ENCODE measurements around the gene CPLX3.

Gene CPLX3

DNA sequence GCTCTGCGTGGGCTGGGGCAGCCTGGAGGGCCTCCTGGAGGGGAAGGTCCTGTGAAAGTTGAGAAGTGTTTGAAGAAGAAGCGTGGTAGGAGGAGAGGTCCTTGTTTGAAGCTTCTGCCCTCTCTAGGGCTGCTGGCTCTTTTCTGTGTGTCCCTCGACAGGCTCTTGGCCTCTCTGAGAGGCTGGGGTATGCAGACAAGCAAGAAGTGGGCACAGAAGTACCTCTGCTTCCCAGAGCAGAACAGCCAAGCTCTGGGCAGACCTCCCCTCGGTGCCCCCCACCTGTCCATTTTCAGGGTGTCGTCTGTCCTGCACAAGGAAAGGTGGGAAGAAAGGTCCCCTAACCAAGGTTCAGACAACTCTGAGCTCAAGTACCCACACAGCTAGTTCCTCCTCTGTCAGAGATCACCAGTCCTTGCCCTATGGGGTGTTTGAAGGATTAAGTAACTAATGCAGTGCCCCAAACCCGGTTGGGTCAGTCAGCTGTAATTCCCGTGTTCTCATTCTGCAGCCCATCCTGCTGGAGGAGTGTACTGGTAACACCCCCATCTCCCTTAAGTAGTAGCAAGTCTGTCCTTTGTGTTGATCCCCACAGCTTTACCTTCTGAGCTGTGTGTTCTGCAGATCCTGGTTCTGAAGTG, 38.3 kb upstream of the CPLX3 start:
- DNase-seq (ENCODE audit: low read depth in 2 of 2, low spot score in 1 of 2): no peak

DNA sequence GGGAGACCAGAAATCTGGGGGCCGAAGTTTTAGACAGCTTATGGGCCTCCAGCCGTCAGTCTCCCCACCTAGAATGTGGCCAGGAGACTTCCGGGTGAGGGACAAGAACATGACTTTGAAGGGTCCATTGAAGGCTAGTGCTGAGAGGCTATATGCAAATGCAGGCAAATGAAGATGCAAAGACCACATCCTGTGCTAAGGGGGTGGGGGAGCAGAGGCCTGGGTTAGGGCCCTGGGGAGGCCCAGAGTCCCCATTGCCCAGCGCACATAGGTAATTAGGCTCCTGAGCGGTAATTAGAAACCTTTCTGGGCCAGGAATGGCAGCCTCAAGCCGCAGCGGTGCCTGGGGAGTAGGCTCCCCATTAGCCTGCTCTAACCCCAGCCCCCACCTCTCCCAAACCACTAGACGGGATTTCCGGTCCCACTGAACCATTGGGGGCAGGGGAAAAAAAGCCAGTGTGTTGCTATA, 37.7 kb upstream of the CPLX3 start:
- no peak for DNase-seq (ENCODE audit: low read depth in 2 of 2, low spot score in 1 of 2)

DNA sequence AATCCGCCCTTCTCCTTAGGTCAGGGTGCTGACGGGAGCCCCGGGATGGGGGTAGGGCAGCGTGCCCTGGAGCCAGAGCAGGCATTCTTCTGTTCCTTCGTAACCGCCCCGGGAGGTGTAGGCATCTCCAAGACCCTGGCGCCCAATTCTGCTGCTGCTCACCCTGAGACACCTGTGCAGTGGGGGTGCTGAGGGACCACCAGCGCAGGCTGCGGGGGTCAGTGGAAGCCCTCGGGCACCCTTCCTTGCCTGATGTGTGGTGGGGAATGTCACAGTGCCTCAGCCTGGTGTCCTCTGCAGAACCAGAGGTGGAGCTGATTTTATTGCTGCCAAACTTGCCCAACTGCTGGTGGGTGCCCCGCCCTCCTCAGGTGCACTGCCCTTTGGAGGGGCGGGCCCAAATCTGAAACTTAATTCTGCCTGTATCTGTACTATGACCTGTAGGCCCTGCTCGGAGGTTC, 37.2 kb upstream of the CPLX3 start:
- no peak for DNase-seq (ENCODE audit: low read depth in 2 of 2, low spot score in 1 of 2)

DNA sequence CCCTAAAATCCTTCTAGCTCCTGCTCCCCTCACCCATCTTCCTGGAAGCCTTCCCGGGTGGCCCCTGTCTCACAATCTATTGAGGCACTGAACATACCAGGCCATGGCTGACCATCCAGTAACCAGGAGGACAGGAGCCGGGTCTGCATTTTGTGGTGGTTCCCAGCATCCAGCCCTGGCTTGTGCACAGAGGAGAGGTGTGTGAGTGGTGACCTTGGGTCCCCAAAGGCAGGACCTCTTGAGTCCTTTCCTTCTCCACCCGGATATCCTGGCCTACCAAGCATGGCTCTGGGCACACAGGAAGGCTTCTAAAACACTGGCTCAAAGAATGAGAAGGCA, 36.7 kb upstream of the CPLX3 start:
- DNase-seq (ENCODE audit: low read depth in 2 of 2, low spot score in 1 of 2): no peak

DNA sequence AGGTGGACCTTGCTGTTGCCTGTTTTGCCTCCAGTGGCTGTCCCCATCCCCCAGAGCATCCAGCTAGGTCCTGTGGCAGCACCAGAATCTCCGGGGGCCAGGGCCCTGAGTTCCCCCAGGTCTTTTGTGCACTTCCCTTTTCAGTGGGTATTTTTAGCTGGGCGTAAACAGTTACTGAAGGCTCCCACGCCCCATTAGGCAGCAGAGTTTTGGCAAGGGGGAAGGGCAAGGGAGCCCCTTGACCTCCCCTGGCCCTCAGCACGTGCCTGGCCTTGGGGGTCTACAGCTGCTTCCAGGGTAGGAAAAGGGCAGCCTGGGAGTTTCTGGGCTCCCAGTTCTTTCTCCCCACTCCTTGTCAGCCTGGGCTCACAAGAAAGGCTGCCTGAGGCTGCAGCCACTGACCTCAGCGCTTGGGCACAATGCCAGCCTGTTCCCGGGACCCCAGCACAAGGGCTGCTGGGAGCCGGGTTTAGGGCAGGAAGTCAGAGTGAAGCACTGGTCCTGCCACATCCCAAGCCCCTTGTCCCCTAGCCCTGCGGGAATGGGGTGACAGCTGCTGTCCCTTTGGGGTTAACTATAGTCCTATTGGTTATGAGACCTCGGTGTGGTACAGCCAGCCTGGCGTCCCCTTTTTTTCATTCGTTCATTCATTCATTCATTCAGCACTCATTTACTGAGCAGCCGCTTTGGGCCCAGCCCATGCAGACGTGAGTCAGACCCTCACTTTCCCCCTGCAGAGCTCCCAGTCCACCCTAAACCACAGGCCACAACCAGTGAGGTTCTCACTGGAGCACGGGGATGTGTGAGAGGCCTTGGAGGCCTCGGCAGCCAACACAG, 36.1 kb upstream of the CPLX3 start:
- DNase-seq (ENCODE audit: low read depth in 2 of 2, low spot score in 1 of 2): no peak

- no peak for DNase-seq (ENCODE audit: low read depth in 2 of 2, low spot score in 1 of 2)
These were observed 35.4 kb upstream of the CPLX3 start for GRCh38 chr15:74791007-74791406.

- DNase-seq (ENCODE audit: low read depth in 2 of 2, low spot score in 1 of 2): no peak
These were observed 34.8 kb upstream of the CPLX3 start for GRCh38 chr15:74791667-74792066.

DNA sequence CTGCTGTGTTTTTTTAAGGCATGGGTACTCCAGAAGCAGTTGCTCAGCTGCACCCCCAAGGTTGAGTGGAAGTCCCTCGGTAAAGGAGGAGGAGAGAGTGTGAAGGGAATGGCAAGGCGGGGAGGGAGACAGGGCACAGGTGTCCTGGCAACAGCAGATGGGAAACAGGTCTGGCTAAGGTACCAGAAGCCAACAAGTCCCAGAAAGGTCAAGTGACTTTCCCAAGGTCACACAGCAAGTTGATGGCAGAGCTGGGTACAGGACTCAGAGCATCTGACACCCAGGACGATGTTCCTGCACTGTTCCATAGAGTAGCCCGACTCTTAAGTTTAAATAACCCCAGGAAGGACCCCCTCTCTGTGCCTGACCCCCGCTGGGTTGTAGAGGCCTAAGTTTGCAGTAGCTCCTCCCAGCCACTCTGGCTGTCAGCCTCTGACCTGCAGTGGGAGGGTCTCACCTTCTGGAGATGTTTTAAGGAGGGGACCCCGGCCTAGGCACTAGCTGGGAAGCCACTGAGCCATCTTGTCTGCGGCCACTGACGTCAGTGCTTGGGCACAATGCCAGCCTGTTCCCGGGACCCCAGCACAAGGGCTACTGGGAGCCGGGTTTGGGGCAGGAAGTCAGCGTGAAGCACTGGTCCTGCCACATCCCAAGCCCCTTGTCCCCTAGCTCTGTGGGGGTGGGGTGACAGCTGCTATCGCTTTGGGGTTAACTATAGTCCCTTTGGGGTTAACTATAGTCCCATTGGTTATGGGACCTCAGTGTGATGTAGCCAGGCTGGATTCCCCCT, 34.0 kb upstream of the CPLX3 start:
- DNase-seq (ENCODE audit: low read depth in 2 of 2, low spot score in 1 of 2): no peak

DNA sequence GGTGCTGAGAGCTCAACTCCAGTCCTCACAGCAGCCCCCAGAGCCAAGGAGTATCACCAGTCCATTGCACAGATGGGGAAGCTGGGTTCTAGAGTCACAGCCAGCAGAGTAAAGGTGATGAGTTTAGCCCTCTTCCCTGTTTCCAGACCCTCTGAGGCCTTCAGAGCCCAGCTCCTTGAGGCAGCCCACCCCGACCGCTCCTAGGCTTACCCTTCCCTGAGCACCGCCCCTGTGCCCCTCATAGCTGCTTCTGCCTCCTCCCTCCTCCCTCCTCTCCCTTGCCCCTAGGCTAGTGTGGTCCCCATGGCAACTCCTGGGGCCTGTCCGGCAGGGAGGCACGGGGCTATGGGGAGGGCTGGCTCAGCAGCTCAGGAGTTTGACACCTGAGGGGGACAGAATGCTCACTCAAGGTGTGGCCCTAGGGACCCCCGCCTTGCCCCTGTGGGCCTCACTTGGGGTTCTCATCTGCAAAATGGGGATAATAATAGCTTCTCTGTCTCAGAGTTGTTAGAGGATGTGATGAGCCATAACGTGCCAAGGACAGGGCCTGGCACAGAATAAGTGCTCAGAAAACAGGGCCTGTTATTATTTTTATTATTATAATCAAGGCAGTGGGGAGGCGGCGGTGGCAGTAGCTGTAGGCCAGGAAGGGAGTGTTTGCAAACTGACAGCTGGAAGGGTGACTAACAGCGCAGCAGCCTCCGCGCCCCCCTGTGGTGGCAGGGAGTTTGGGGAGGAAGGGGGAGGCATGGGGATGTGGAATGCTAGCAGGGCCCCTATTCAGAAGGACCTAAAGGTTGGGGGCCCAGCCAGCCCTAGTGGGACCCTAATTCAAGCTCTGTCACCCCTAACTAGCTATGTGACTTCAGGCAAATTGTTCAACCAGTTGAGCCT, 33.0 kb upstream of the CPLX3 start:
- DNase-seq (ENCODE audit: low read depth in 2 of 2, low spot score in 1 of 2): no peak

DNA sequence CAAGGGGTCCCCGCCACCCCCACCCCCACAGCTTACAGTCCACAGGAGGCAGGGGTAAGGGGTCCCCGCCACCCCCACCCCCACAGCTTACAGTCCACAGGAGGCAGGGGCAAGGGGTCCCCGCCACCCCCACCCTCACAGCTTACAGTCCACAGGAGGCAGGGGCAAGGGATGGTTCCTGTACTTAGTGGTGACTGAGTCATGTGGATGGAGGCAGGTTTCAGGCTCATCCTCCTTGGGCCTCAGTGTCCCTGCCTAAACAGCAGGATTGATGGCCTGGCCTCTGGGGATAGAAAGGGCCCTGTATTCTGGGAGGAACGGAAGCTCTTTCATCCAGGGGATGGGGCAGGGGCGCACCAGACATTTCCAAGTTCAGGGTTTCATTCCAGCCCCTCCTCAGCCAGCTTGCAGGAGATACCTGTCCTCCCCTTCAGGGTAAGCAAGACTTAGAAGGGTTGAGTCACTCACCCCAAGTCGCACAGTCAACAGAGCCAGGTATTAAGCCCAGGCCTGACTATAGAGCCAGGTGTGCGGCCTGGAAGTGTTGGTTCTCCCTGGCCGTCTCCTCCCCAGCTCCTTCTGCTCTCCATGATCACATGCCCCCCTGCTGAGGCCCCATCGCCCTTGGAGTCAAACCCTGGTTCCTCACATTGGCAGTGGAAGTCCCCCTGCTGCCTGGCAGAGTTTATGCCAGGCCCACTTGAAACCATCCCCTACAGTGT, 32.0 kb upstream of the CPLX3 start:
- DNase-seq (ENCODE audit: low read depth in 2 of 2, low spot score in 1 of 2): no peak

DNA sequence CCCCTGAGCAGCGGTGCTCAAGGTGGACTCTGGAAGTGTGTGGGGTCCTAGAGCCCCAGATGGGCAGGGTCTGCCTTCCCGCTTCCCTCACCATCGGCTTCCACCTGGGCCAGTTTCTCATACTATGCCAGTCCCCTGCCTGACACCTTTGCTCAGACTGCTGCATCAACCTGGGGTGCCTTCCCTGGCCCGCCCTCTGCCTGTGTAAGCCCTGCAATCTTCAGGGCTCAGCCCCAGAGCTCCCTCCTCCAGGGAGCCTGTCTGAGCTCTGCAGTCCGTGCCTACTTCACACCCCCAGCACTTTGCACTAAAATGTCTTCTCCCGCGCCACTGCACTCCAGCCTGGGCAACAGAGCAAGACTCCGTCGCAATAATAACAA, 31.5 kb upstream of the CPLX3 start:
- DNase-seq (ENCODE audit: low read depth in 2 of 2, low spot score in 1 of 2): no peak

GRCh38 chr15:74795966-74796625, 30.3 kb upstream of the CPLX3 start:
- DNase-seq (ENCODE audit: low read depth in 2 of 2, low spot score in 1 of 2): no peak

DNA sequence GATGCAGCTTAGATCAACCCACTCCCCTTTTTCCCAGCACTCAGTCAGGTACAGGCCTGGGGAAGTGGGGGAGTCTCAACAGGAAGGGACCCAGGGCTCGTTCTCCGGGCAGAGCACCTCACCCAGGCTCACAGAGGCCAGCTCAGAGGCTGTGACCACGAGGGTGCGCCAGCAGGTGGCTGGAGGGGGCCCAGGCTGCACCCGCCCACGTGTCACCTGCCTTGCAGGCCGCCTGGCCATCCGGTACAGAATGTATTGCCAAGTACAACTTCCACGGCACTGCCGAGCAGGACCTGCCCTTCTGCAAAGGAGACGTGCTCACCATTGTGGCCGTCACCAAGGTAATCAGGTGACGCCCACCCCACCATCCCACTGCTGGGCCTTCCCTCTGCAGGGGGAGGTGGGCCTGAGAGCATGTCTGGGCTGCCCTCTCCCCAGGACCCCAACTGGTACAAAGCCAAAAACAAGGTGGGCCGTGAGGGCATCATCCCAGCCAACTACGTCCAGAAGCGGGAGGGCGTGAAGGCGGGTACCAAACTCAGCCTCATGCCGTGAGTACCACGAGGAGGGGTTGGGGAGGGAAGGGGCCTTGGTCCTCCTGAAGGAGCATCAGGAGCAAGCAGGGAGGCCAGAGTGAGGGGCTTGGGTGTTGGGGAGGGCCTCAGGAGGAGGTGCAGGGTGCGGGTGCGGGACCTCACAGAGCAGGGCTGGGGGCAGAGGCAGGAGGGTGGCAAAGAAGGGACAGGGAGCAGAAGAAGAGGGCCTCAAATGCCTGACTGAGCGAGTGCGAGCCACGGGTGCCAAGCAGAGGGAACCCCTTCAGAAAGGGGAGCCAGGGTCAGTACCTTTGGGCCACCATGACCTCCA, 27.8 kb upstream of the CPLX3 start:
- no peak for DNase-seq (ENCODE audit: low read depth in 2 of 2, low spot score in 1 of 2)

DNA sequence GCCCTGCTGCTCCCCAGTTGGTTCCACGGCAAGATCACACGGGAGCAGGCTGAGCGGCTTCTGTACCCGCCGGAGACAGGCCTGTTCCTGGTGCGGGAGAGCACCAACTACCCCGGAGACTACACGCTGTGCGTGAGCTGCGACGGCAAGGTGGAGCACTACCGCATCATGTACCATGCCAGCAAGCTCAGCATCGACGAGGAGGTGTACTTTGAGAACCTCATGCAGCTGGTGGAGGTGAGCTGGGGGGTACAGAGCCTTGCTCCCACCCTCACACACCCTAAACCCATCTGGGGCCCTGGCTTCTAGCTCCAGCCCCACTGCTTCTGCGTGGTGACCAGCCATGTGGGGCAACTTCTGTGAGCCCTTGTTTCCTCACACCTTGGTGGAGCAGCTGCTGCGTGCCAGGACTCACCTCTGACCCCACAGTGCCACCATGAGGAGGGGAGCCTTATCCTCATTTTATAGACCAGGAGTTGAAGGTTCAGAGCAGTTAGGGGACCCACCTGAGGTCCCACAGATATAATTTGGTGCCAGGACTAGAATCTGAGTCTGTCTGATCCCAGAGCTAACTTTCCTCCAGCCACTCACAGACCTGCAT, 27.1 kb upstream of the CPLX3 start:
- no peak for DNase-seq (ENCODE audit: low read depth in 2 of 2, low spot score in 1 of 2)

GRCh38 chr15:74799856-74800558, 26.4 kb upstream of the CPLX3 start:
- DNase-seq (ENCODE audit: low read depth in 2 of 2, low spot score in 1 of 2): peak in 1 of 2 donors; percentile 74

- no peak for DNase-seq (ENCODE audit: low read depth in 2 of 2, low spot score in 1 of 2)
These were observed 25.8 kb upstream of the CPLX3 start for GRCh38 chr15:74800559-74801094.

DNA sequence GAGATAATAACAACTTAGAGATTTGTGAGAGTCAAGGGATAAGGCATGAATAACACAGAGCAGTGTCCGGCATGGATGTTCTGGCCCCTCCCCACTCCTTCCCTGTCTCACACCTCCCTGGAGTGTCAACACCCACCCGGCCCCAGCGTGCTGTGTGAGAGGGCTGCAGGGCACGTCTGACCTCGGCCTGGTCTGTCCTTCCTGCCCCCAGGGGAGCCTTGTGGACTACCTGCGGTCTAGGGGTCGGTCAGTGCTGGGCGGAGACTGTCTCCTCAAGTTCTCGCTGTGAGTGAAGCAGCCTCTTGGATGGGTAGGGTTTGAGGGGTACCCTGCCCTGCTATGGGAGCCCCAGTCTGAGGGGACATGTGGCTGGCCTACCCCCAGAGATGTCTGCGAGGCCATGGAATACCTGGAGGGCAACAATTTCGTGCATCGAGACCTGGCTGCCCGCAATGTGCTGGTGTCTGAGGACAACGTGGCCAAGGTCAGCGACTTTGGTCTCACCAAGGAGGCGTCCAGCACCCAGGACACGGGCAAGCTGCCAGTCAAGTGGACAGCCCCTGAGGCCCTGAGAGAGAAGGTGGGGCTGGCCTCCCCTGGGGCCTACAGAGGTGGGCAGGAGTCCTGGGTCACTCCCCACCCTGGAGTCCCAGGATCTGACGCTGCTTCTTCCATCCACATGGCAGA, 25.0 kb upstream of the CPLX3 start:
- DNase-seq (ENCODE audit: low read depth in 2 of 2, low spot score in 1 of 2): no peak
